ENCODE data around the gene LSAMP. TPM values are rescaled to one million over a fixed set of nuclear protein-coding genes. Genes with fewer than 3 reads are reported as not detected.

LSAMP gene
- total RNA-seq, 6 experiments from 2014 or later: under 0.01 to 0.22 (median 0.12) TPM; not detected in 1

- Histone ChIP-seq H3K27ac (no peak overlapping the region), H3K4me1 (no peaks in the 10 kb centered on the region), H3K36me3 (no peaks in the 10 kb centered on the region), H3K27me3 (no peaks in the 10 kb centered on the region), H3K4me3 (no peak overlapping the region), H3K9me3 (no peaks in the 10 kb centered on the region)
- ATAC-seq (no peak), DNase-seq (no peak)
- intact Hi-C loops (cut with DNase I): no loop called here
- WGBS (ENCODE audit: insufficient coverage, low coverage, low lambda C conversion rate, missing lambda C conversion rate): 26% methylated on average over 4 of the region's 4 CpGs
- TF ChIP-seq CTCF (IDR thresholded peaks at IDR 0.05) (no peak), POLR2A (IDR thresholded peaks at IDR 0.05) (no peak)
These were observed 467.4 kb downstream of the LSAMP start for GRCh38 chr3:115977866-115978265.

GRCh38 chr3:115975796-115976195, 469.5 kb downstream of the LSAMP start:
- no peak for ATAC-seq
- Histone ChIP-seq H3K27me3 (no peaks in the 10 kb centered on the region), H3K4me1 (no peaks in the 10 kb centered on the region), H3K4me3 (no peak overlapping the region), H3K9me3 (no peaks in the 10 kb centered on the region), H3K36me3 (no peaks in the 10 kb centered on the region), H3K27ac (no peak overlapping the region)
- WGBS (ENCODE audit: insufficient coverage, low coverage, low lambda C conversion rate, missing lambda C conversion rate): 50% methylated on average over 1 of the region's 1 CpG
- intact Hi-C loops (cut with DNase I): no loop called here
- TF ChIP-seq POLR2A (IDR thresholded peaks at IDR 0.05) (no peak), CTCF (IDR thresholded peaks at IDR 0.05) (no peak)
- DNase-seq: no peak

- DNase-seq (no peak), ATAC-seq (no peak)
- 52% methylated on average over 3 of the region's 3 CpGs for WGBS (ENCODE audit: insufficient coverage, low coverage, low lambda C conversion rate, missing lambda C conversion rate)
- H3K27ac ChIP-seq: no peak overlapping the region
- TF ChIP-seq CTCF (IDR thresholded peaks at IDR 0.05) (no peak), POLR2A (IDR thresholded peaks at IDR 0.05) (no peak)
- H3K27me3 ChIP-seq: no peaks in the 10 kb centered on the region
- no peaks in the 10 kb centered on the region for H3K36me3 ChIP-seq
- H3K9me3 ChIP-seq: no peaks in the 10 kb centered on the region
- intact Hi-C loops (cut with DNase I): no loop called here
- H3K4me1 ChIP-seq: no peaks in the 10 kb centered on the region
- H3K4me3 ChIP-seq: no peak overlapping the region
These were observed 469.9 kb downstream of the LSAMP start for GRCh38 chr3:115975353-115975752.

GRCh38 chr3:115974940-115975339, 470.3 kb downstream of the LSAMP start:
- Histone ChIP-seq H3K9me3 (no peaks in the 10 kb centered on the region), H3K27me3 (no peaks in the 10 kb centered on the region), H3K4me3 (no peak overlapping the region), H3K36me3 (no peaks in the 10 kb centered on the region), H3K27ac (no peak overlapping the region), H3K4me1 (no peaks in the 10 kb centered on the region)
- DNase-seq (no peak), ATAC-seq (no peak)
- TF ChIP-seq POLR2A (IDR thresholded peaks at IDR 0.05) (no peak), CTCF (IDR thresholded peaks at IDR 0.05) (no peak)
- intact Hi-C loops (cut with DNase I): no loop called here

- no peak for TF ChIP-seq CTCF (IDR thresholded peaks at IDR 0.05)
- no peak for TF ChIP-seq POLR2A (IDR thresholded peaks at IDR 0.05)
These were observed 476.4 kb downstream of the LSAMP start for GRCh38 chr3:115968871-115969270.

More at GRCh38 chr3:115968871-115969270, 476.4 kb downstream of the LSAMP start:
- Histone ChIP-seq H3K9me3 (no peaks in the 10 kb centered on the region), H3K4me3 (no peak overlapping the region), H3K36me3 (no peaks in the 10 kb centered on the region), H3K4me1 (no peaks in the 10 kb centered on the region), H3K27ac (no peak overlapping the region), H3K27me3 (no peaks in the 10 kb centered on the region)
- intact Hi-C loops (cut with DNase I): no loop called here
- 62% methylated on average over 4 of the region's 4 CpGs for WGBS (ENCODE audit: insufficient coverage, low coverage, low lambda C conversion rate, missing lambda C conversion rate)
- no peak for ATAC-seq
- no peak for DNase-seq
